ENCODE data around the gene HSD17B10.
"Not testable (repeated sequence)": the region's sequence is repeated elsewhere in the genome, so short reads cannot be mapped to it uniquely, and the experiment has no call there.

HSD17B10 gene

GRCh38 chrX:53433651-53434639, at the start of gene HSD17B10:
Gene HSD17B10, minus strand, starts transcription at chrX:53434370. Its CDS starts 25 bp downstream, at chrX:53434345.
- DNase-seq (ENCODE audit: low read depth): peak; percentile 60

GRCh38 chrX:53483416-53483815, 49.2 kb upstream of the HSD17B10 start:
- no peak for DNase-seq (ENCODE audit: low read depth)

- peak; percentile 43 for DNase-seq (ENCODE audit: low read depth)
Measured at GRCh38 chrX:53481816-53482465, 47.8 kb upstream of the HSD17B10 start.

- DNase-seq (ENCODE audit: low read depth): no peak
Measured at GRCh38 chrX:53481093-53481492, 46.9 kb upstream of the HSD17B10 start.

GRCh38 chrX:53479301-53479700, 45.1 kb upstream of the HSD17B10 start:
- DNase-seq (ENCODE audit: low read depth): no peak

GRCh38 chrX:53476371-53476770, 42.2 kb upstream of the HSD17B10 start:
- DNase-seq (ENCODE audit: low read depth): no peak

GRCh38 chrX:53474707-53475106, 40.5 kb upstream of the HSD17B10 start:
- no peak for DNase-seq (ENCODE audit: low read depth)

GRCh38 chrX:53471346-53471745, 37.2 kb upstream of the HSD17B10 start:
- DNase-seq (ENCODE audit: low read depth): no peak

- DNase-seq (ENCODE audit: low read depth): not testable (repeated sequence)
Measured at GRCh38 chrX:53468659-53469058, 34.5 kb upstream of the HSD17B10 start.

- DNase-seq (ENCODE audit: low read depth): no peak
Measured at GRCh38 chrX:53458082-53458481, 23.9 kb upstream of the HSD17B10 start.

GRCh38 chrX:53456254-53456653, 22.1 kb upstream of the HSD17B10 start:
- DNase-seq (ENCODE audit: low read depth): no peak

- DNase-seq (ENCODE audit: low read depth): no peak
Measured at GRCh38 chrX:53452812-53453211, 18.6 kb upstream of the HSD17B10 start.

- no peak for DNase-seq (ENCODE audit: low read depth)
Measured at GRCh38 chrX:53449632-53450031, 15.5 kb upstream of the HSD17B10 start.

GRCh38 chrX:53447441-53447840, 13.3 kb upstream of the HSD17B10 start:
- DNase-seq (ENCODE audit: low read depth): no peak

GRCh38 chrX:53445977-53446376, 11.8 kb upstream of the HSD17B10 start:
- no peak for DNase-seq (ENCODE audit: low read depth)

GRCh38 chrX:53442322-53442631, 8.1 kb upstream of the HSD17B10 start:
- no peak for DNase-seq (ENCODE audit: low read depth)

- DNase-seq (ENCODE audit: low read depth): peak; percentile 67
Measured at GRCh38 chrX:53441531-53442321, 7.6 kb upstream of the HSD17B10 start.

GRCh38 chrX:53440621-53441517, 6.7 kb upstream of the HSD17B10 start:
- peak; percentile 54 for DNase-seq (ENCODE audit: low read depth)

- DNase-seq (ENCODE audit: low read depth): no peak
Measured at GRCh38 chrX:53440101-53440500, 5.9 kb upstream of the HSD17B10 start.

GRCh38 chrX:53438832-53439230, 4.7 kb upstream of the HSD17B10 start:
- no peak for DNase-seq (ENCODE audit: low read depth)

- no peak for DNase-seq (ENCODE audit: low read depth)
Measured at GRCh38 chrX:53438174-53438831, 4.1 kb upstream of the HSD17B10 start.
